T follicular helper cell (primary cell): ENCODE results near the gene DLEC1.
"Not testable (repeated sequence)": the region's sequence is repeated elsewhere in the genome, so short reads cannot be mapped to it uniquely, and the experiment has no call there.

Experiments used
- DNase-seq: peaks from one replicate; pipeline ENCODE4 v3.0.0-alpha.2; 2020; ENCODE audit warnings: low read depth

Gene DLEC1

GRCh38 chr3:38155825-38156224 lies 116.8 kb downstream of the DLEC1 start:
- no peak for DNase-seq

- no peak for DNase-seq
Observed at GRCh38 chr3:38157117-38157516, 118.1 kb downstream of the DLEC1 start.

- no peak for DNase-seq
Observed at GRCh38 chr3:38157595-38157994, 118.6 kb downstream of the DLEC1 start.

GRCh38 chr3:38158472-38158871 lies 119.5 kb downstream of the DLEC1 start:
- no peak for DNase-seq

GRCh38 chr3:38160704-38161103 lies 121.7 kb downstream of the DLEC1 start:
- DNase-seq, result not testable (repeated sequence)

- DNase-seq, result no peak
Observed at GRCh38 chr3:38163117-38163840, 124.3 kb downstream of the DLEC1 start.

- DNase-seq, result no peak
Observed at GRCh38 chr3:38163841-38164642, 125.0 kb downstream of the DLEC1 start.

- DNase-seq, result no peak
Observed at GRCh38 chr3:38164643-38164951, 125.6 kb downstream of the DLEC1 start.

- DNase-seq, result peak; percentile 95
Observed at GRCh38 chr3:38164952-38165721, 126.1 kb downstream of the DLEC1 start, which contains the start of gene OXSR1. TSS of gene OXSR1 (plus strand) at chr3:38165537. CDS start at chr3:38165877, 340 bp downstream.

- DNase-seq, result peak; percentile 19
Observed at GRCh38 chr3:38165722-38166387, 126.8 kb downstream of the DLEC1 start.

GRCh38 chr3:38167591-38167990 lies 128.6 kb downstream of the DLEC1 start:
- DNase-seq, result no peak

- no peak for DNase-seq
Observed at GRCh38 chr3:38168151-38169026, 129.4 kb downstream of the DLEC1 start.

- no peak for DNase-seq
Observed at GRCh38 chr3:38169027-38169317, 130.0 kb downstream of the DLEC1 start.

GRCh38 chr3:38170722-38171121 lies 131.7 kb downstream of the DLEC1 start:
- no peak for DNase-seq

GRCh38 chr3:38171622-38172021 lies 132.6 kb downstream of the DLEC1 start:
- no peak for DNase-seq
